GM21526 (cell line): Measurements from ENCODE around the gene ABCC11.
A peak's percentile ranks its signal among the peaks of the same experiment; 100 is the strongest.
"Not testable (repeated sequence)": the region's sequence is repeated elsewhere in the genome, so short reads cannot be mapped to it uniquely, and the experiment has no call there.

Source experiments
- ATAC-seq: cut with Tn5 transposase; IDR thresholded peaks from one replicate; pipeline ENCODE4 v1.9.1; 2021; ENCODE audit warnings: moderate library complexity; ENCODE audit not compliant: unreplicated experiment, low FRiP score

The ABCC11 gene

GRCh38 chr16:48250520-48251278 lies 3.4 kb upstream of the ABCC11 start:
- ATAC-seq: no peak

GRCh38 chr16:48246066-48246465 lies 1.3 kb downstream of the ABCC11 start:
- ATAC-seq: no peak

- no peak for ATAC-seq
Observed at GRCh38 chr16:48244863-48245195, 2.5 kb downstream of the ABCC11 start.

GRCh38 chr16:48244080-48244862 lies 3.1 kb downstream of the ABCC11 start, which contains the start of gene LONP2:
TSS of gene LONP2 (plus strand) at chr16:48244300. CDS start at chr16:48244389, 89 bp downstream.
- peak; percentile 96 for ATAC-seq

- not testable (repeated sequence) for ATAC-seq
Observed at GRCh38 chr16:48240147-48240546, 7.2 kb downstream of the ABCC11 start.

GRCh38 chr16:48236286-48236685 lies 11.1 kb downstream of the ABCC11 start:
- no peak for ATAC-seq

GRCh38 chr16:48235556-48236136 lies 11.7 kb downstream of the ABCC11 start:
- ATAC-seq: no peak

GRCh38 chr16:48235058-48235555 lies 12.2 kb downstream of the ABCC11 start:
- no peak for ATAC-seq

GRCh38 chr16:48234630-48235029 lies 12.7 kb downstream of the ABCC11 start:
- no peak for ATAC-seq

GRCh38 chr16:48232493-48233040 lies 14.8 kb downstream of the ABCC11 start:
- no peak for ATAC-seq

- ATAC-seq: peak; percentile 76
Observed at GRCh38 chr16:48231727-48232492, 15.4 kb downstream of the ABCC11 start.

- ATAC-seq: no peak
Observed at GRCh38 chr16:48225456-48225855, 21.9 kb downstream of the ABCC11 start.

- ATAC-seq: no peak
Observed at GRCh38 chr16:48223490-48223889, 23.8 kb downstream of the ABCC11 start.

- ATAC-seq: no peak
Observed at GRCh38 chr16:48220891-48221290, 26.4 kb downstream of the ABCC11 start.

- ATAC-seq: no peak
Observed at GRCh38 chr16:48218473-48218872, 28.9 kb downstream of the ABCC11 start.

GRCh38 chr16:48217708-48218107 lies 29.6 kb downstream of the ABCC11 start:
- ATAC-seq: no peak

- ATAC-seq: no peak
Observed at GRCh38 chr16:48215738-48216137, 31.6 kb downstream of the ABCC11 start.

GRCh38 chr16:48212033-48212432 lies 35.3 kb downstream of the ABCC11 start:
- ATAC-seq: no peak

- no peak for ATAC-seq
Observed at GRCh38 chr16:48210747-48211146, 36.6 kb downstream of the ABCC11 start.

GRCh38 chr16:48206594-48207242 lies 40.6 kb downstream of the ABCC11 start:
- ATAC-seq: no peak
